HG03442 (cell line): ENCODE results near the gene C4orf50.
"Not testable (repeated sequence)": the region's sequence is repeated elsewhere in the genome, so short reads cannot be mapped to it uniquely, and the experiment has no call there.

ENCODE experiments used
- ATAC-seq: cut with Tn5 transposase; IDR thresholded peaks from one replicate; pipeline ENCODE4 v1.9.1; 2021; ENCODE audit warnings: mild to moderate bottlenecking, moderate library complexity; ENCODE audit not compliant: unreplicated experiment

C4orf50 gene

DNA sequence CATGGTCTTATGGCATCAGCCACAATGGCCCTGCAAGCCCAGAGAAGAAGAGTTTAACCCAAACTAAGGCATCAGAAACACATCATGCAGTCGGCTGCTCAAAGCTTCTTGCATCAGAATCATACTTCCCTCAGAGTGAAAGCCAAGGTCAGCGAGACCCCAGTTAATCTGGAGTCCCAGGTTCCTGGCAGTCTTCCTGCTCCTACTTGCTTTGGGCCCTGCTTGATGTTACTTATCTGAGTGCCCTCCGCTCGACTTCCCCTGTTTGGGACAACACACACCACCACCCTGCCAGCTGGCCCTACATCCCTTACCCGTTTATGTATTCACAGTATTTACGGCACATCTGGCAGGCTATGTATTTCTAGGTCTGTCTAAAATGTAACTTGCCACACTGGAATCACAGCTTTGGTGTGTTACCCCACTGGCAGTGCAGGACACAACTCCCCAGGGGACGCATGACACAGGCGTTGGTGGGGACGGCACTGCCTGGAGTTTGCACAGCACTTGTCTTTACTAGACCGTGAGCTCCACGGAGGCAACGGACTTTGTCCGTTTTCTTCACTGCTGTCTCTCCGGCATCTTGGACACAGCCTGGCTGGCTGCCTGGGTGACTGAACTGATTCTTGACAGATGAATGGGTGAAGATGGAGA is 148.1 kb downstream of the C4orf50 start:
- no peak for ATAC-seq

DNA sequence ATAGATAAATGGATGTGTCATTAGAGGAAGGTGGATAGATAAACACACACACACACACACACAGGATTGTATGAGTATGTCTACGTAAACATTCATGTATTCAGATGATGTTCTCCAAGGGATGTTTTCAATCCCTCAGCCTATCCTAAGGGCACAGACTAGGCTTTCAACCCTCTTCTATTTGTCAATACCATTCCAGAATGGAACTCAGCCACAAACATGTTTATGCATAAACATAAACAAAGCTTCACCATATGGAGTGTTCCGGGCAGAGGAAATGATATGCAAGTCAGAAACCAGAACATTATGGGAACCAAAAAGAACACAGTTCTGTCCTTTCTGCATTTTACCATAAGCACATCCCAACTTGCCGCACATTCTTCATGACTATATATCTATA is 150.4 kb downstream of the C4orf50 start:
- ATAC-seq, result no peak

DNA sequence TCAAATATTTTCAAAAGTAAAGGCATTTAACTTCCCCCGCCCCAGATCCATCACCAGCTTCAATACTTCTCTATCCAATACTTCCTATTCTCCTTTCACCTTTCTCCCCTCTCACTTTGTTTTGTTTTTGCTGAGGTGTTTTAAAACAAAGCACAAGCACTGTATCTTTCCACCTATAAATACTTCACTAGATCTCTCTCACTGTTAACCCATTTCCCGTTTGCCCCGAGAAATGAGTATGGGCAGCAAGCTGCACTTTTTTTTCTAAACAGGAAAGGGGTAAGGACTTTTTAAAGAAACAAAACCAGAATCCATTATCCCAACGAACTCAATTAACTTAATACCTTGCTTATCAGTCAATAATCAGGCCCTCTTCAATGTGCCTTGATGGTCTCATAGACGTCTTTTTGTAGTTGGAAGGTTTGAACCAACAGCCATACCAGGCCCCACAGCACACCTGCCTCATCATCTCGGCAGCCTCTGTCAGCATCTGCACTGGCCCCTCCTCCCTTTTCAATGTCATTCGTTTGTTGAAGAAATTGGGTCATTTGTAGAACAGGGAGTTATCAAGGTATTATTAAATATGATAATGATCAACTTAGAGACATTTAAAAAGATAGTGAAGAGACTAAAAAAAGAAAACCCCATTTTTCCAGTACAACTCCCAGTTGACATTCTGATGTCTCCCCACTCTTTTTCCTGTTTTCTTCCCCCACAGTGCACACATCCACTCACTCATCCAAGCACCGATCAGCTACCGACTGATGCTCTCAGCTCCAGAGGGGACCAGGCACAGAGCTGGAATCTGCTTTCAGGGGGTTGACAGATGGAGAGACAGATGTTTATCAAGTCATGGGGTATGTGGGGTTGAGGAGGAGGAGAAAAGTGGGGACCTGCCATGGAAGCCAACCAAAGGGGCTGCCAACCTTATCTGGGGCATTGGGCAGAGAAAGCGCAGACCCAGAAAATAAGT is 151.1 kb downstream of the C4orf50 start:
- ATAC-seq, result no peak

DNA sequence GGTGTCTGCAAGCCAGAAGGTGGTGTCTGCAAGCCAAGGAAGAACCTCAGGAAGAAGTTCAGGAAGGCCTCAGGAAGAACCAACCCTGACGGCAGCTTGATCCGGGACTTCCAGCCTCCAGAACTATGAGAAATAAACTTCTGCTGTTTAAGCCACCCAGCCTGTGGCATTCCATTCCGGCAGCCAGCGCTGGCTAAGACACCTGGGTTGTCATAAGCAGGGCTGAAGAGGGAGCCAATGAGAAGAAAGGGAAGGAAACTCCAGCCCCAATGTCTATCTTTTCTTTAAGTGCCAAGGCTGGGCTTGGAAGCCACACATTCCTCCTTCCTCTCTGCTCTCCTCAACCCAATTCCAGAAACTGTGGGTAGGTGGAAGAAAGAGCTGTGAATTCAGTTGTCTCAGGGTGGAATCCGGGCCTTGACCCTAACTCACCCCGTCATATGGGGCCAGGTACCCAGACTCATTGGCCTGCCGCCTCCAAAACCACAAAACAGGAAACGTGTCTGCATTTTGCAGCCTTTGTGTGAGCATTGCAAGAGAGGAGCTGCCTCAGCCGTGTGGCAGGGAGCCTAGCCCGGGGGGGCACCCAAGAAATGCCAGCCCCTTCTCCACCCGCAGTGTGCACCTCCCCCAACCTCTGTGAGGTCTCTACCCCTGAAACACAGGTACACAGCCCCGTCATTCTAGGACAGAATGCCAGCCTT is 152.2 kb downstream of the C4orf50 start:
- ATAC-seq, result no peak

DNA sequence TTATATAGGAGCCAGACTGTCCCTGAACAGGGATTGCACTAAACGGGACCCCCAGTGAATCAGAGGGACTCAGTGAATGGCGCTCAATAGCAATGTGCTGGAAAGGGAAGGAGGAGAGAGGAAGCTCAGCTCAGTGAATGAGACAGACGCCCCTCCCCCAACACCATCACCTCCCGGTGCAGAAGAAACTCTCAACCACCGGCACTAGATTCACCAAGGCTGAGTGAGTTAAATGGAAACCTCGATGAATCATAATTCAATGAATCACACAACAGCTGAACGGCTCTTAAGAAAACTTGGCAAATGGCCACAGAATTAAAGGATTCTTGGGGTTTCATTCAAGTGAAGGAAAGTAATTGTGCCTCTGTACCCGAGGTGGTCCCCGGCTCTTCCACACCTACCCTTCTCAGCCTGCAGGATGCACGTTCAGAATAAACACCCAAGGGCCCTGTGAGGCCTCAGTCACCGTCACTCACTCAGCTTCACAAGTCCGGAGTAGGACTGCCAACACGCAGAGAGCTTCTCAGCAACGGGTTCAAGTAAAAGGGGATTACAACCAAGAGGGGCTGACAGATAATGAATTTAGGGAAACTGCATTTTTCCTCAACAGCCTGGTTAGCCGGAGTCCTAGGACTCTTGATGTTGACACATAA is 154.6 kb downstream of the C4orf50 start:
- ATAC-seq, result no peak

DNA sequence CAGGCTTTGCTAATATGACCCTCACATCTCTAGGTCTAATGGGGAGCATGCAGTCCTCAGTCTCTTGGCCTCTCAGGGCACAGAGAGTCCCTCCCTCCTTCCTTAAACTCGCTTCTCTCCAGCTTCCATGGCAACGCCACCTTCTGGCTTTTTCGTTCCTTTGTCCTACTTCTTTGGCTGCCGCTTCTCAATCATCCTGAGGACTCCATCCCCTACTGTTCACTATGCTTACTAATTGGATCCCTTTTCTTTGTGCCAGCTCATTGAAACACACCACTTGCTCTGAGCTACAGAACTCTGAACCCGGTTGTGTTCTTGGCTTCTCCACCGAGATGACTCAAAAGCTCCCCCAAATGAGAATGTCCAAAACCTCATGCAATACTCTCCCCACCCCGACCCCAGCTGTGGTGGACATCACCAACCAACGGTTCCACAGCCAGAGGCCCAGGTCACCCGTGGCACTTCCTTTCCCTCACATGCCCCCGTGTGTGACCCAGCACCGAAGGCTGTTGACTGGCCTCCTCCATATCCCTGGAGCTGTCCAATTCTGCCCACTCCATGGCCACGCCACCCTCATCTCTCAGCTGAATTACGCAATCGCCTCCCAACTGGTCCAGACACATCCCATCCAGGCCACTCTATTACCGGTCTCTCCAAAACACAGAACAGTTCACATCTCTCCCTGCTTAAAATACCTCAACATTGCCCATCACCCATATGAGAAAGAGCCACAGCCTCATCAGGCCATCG is 160.0 kb downstream of the C4orf50 start:
- no peak for ATAC-seq

DNA sequence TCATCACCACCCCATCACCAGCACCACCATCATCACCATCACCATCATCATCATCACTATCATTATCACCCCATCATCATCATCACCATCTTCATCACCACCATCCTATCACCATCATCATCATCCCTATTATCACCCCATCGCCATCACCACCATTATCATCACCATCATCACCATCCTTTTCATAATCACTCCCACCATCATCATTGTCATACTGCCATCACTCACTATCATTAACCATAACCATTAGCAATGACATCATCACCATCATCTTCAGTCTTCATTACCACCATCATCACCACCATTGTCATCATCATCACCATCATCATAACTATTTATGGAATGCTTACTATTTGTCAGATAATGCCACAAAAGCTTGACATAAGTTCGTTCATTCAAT is 161.0 kb downstream of the C4orf50 start:
- no peak for ATAC-seq

DNA sequence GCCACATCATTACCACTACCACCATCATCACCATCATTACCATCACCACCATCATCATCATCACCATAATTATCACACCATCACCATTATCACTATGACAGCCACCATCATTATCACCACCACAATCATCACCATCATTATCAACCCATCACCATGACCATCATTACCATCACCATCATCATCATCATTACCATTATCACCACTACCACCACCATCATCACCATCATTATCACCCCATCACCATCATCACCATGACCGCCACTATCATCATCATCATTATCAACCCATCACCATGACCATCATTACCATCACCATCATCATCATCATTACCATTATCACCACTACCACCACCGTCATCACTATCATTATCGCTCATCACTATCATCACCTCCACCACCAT is 161.9 kb downstream of the C4orf50 start:
- ATAC-seq, result not testable (repeated sequence)

DNA sequence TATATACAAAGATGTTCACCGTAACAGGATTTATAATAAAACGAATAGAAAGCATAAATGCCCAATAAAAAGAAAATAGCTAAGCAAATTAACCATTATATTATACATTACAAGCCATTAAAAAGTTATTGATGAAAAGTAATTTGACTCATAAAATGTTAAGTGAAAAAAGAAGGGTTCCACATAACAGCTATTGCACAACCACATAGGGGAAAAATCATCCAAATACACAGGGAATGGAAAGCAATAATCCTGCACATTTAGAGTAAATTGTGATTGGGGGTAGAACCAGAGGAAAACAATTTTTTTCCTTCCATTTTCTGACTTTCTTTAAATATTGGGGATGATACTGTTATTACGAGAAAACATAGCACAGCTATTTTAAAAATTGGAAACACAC is 163.3 kb downstream of the C4orf50 start:
- ATAC-seq, result no peak

DNA sequence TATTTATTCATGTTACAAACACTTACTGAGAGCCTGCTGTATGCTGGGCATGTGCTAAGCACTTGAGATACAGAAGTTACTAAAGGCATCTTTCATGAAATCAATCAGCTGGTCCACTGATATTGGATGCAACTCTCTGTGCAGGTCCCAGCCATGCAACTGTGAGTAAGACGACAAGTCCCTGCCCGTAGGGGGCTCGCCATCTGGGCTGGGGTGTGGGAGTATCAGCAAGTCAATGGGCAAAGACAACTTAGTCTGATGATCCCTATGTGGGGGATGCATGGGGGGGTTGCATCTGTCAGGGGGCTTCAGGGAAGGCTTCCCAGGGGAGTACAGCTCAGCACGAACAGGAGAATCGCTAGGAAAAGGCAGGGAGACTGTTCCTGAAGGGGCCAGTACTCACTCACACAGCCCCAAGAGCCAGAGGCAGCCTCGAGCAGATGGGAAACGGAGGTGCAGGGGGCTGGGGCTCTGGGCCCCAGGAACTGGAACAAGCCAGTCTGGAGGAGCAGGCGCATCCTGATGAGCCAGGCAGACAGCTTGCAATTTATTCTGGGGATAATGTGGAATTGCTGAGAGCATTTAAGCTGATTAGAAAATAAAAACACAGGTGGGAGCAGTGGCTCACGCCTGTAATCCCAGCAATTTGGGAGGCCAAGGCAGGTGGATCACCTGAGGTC is 165.6 kb downstream of the C4orf50 start:
- ATAC-seq, result no peak

DNA sequence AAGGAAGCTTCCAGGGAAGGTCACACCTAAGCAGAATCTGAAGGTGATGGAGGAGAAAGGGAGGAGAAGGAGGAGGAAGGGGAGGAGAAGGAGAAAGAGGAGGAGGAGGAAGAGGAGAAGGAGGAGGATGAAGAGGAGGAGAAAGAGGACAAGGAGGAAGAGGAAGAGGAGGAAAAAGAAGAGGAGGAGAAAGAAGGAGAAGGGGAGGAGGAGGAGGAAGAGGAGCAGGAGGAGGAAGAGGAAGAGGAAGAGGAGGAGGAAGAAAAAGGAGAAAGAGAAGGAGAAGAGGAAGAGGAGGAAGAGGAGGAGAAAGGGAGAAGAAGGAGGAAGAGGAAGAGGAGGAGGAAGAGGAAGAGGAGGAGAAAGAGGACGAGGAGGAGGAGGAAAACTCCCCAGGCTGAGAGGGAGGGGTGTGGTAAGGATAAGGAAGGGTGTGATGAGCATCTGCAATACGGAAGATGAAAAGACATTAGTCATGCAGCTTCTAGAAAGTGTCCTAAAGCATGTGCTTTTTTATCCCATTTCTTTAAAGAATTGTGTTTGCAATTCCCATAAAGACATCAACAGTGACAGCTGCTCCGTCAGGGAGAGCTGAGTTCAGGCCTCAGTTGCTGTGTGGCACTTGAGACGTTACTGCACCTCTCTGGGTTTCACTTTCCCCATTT is 166.5 kb downstream of the C4orf50 start:
- ATAC-seq, result no peak
